HG02642 (cell line): Measurements from ENCODE around the gene SMARCA4.

Experiments used
- ATAC-seq: cut with Tn5 transposase; IDR thresholded peaks from one replicate; pipeline ENCODE4 v1.9.1; 2021; ENCODE audit warnings: mild to moderate bottlenecking; ENCODE audit not compliant: unreplicated experiment, poor library complexity

Gene SMARCA4

GRCh38 chr19:11027381-11027780 lies 66.6 kb downstream of the SMARCA4 start:
- no peak for ATAC-seq

DNA sequence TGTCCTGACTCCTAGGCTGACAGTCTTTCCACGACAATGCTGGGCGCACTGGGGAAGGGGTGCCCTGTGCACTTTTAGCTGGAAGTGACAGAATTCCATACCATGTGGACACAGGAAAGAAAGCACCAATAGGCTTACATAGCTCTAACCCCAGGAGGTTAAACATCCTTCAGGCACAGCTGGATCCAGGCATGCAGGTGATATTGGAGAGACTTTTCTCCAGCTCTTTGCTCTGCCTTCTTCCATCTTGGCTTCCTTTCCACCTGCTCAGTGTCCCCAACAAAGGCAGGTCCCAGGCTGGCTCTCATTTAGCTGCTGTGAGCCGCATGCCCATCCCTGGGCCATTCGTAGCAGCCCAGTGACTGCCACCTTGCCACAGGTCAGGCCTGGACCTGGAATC lies 67.3 kb downstream of the SMARCA4 start:
- ATAC-seq: no peak

DNA sequence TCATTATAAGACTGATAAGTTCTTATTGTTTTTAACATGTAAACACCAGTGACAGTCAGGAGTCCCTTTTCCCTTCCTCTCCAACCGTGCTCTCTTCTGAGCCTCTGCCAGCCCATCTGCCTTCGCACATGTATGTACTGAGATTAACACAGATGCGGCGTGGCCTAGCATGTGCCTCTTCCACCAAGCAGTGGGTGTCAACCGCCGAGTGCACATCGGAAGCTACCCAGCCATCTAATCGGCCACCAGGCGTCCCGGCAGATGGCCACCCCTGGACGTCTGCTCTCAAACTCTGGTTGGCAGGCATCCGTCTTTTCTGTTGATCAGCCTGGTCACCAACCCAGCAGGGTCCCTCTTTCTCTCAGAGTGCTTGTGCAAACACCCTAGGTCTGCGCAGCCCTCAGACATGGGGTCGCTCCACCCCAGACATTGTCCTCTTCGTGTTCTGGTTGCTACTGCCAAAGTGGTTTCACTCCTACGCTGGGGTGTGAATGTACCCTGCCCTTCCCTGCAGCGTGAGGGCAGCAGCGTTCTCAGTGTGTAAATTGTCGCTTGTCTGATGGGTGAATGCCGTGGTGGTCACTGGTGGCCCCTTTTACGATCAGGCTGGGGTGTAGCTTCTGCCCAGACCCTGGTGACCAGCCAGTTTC lies 70.7 kb downstream of the SMARCA4 start:
- ATAC-seq: no peak

DNA sequence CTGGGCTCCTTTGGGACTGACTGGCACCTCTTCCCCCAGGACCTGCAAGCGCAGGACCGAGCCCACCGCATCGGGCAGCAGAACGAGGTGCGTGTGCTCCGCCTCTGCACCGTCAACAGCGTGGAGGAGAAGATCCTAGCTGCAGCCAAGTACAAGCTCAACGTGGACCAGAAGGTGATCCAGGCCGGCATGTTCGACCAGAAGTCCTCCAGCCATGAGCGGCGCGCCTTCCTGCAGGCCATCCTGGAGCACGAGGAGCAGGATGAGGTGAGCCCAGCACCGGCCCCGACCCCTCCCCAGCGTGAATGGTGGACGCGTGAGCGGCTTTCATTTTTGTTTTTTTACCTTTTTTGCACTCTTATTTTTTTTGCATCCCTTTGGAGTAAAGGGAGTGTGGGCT lies 72.4 kb downstream of the SMARCA4 start:
- no peak for ATAC-seq

- no peak for ATAC-seq
Observed at GRCh38 chr19:11033763-11034162, 72.9 kb downstream of the SMARCA4 start.

DNA sequence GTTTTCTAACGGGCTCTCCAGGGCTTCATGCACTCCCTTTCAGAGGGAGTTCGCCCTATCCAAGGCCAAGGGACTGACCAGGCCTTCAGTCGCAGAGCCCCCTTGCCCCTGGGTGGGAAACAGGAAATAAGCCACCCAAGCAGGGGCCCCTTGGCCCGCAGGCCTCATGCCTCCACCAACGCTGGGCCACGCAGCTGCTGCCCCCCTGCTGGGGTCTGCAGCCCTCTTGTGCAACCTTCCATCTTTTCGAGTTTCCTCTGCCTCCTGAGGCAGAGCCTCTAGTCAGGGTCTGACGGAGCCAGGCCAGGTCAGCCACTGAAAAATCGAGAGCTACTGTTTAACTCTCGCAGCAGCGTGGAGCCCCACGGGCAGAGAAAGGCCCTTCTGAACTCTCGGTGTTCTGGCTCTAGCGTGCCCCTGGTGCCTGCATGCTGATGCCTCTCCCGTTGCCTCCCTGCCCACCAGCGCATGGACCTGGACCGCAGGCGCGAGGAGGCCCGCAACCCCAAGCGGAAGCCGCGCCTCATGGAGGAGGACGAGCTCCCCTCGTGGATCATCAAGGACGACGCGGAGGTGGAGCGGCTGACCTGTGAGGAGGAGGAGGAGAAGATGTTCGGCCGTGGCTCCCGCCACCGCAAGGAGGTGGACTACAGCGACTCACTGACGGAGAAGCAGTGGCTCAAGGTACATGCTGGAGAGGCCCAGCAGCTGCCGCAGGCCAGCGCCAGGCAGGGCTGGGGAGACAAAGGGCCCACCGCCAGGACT lies 73.8 kb downstream of the SMARCA4 start:
- no peak for ATAC-seq

DNA sequence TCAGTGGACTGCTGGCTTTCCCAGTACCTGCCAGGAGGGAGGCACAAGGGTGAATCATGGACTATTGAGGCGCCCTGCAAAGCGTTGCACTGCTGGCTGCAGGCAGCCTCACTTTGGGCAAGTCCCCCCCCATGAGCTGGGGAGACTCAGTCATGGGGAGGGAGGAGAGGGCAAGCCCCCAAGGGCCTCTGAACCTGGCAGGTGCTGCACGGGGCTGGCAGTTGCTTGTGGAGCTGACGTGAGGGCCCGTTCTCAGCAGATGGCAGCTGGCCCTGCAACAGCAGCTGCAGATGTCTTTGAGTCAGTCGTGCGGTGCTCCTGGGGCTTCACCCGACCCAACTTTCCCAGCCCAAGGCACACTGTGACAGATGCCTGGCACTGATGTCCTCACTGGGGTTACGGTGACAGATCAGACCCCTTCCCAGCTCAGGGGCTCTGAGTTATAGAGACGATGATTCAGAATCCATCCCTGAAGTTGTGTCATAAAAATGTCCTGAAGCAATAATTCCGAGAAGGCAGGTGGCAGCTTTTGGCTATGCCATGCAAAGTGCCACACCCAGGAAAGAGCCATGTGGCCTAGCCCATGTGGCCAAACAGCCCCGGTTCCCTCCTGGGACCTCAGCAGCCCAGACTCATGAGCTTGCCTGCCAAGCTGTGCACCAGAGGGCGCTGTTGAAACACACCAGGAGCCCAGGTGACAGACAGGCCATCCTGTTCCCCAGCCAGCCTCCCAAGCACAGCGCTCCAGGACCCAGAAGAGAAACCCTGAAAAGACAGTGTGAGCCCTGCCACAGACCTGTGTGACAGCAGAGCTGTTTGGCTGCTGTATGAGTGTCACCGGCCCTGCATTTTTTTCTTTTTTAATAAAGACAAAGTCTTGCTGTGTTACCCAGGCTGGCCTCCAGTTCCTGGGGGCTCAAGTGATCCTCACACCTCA lies 74.9 kb downstream of the SMARCA4 start:
- peak; percentile 82 for ATAC-seq

- no peak for ATAC-seq
Observed at GRCh38 chr19:11038511-11038910, 77.7 kb downstream of the SMARCA4 start.

GRCh38 chr19:11041194-11041593 lies 80.4 kb downstream of the SMARCA4 start:
- no peak for ATAC-seq

DNA sequence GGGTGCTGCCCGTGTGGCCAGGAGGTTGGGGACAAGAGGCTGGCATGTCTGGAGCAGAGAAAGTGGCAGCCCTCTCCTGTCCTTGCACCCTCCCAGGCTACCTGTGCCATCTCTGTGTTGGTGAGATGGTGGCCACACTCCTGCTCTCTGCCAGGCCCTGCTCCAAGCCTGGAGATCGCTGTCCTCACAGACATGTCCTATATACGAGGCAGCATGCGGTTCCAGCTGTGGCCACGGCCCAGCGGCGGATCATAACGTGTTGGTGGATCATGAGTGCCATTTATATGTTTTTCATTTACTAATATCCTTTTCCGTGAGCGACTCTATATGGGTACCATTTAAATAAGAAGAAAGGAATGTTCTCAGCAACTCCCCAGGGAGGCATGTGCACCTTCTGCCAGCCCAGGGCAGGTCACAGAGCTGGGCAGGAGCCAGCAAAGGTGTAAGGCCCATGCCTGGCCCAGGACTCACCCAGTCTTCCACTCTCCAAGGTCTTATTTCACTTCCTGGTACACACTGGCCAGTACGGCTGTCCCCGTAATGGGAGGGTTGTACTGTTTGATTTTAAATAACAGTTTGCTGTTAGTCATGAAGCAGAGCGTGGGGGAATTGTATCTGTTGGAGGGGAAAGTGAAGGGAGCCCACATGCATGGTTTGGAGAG lies 81.3 kb downstream of the SMARCA4 start:
- no peak for ATAC-seq

DNA sequence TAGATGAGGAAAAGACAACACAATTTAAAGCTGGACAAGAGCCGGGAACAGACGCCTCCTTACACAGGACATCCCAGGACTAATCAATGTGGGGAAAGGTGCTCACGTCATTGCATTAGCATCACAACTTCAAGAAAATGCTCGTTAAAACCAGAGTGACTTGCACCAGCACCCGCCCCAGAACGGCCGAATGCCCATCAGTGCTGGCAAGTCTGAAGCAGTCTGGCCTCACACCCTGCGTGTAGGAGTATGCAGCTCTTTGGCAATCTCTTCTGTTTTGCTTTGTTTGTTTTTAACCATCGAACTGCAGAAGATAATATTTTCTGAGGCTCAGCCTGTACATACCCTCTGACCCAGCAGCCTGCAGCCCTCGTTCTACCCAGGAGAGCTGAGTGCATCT lies 83.6 kb downstream of the SMARCA4 start:
- ATAC-seq: no peak

DNA sequence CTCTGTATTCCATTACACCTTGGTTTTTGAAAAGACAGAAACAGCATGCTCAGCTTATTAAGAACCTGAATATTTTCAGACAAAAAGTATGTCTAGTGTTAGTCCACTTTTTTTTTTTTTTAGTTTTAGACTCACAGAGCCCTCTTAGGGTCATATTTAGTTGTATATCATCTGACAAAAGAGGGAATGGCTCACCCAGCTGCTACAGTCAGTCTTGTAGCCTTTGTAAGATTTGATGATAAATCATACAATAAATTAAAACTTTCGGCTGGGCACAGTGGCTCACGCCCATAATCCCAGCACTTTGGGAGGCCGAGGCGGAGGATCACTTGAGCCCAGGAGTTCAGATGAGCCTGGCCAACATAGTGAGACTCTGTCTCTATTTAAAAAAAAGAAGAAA lies 84.7 kb downstream of the SMARCA4 start:
- ATAC-seq: no peak

DNA sequence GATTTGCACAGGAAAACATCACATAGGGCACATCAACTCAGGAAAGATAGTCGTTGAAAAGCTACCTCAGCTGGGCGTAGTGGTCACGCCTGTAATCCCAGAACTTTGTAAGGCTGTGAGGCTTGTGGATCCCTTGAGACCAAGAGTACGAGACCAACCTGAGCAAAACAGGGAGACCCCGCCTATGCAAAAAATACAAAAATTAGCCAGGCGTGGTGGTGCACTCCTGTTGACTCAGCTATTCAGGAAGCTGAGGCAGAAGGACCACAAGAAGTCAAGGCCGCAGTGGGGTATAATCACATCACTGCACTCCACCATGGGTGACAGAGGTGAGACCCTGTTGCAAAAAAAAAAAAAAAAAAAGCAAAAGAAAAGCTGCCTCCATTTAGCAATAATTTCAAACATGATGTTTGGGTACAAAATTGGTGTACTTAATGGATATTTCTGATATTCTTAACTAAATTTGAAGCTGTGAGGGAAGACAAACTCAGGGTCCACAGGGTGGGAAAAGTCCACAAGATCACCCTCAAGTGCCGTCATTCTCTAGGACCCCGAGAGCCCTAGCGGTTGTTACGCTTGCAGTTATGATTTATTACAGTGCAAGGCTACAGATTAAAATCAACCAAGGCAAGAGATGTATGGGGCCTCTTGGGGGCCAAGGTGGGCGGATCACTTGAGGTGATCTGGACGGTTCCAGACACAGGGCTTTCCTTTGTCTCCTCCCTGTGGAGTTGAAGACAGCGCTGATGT lies 86.0 kb downstream of the SMARCA4 start:
- no peak for ATAC-seq

DNA sequence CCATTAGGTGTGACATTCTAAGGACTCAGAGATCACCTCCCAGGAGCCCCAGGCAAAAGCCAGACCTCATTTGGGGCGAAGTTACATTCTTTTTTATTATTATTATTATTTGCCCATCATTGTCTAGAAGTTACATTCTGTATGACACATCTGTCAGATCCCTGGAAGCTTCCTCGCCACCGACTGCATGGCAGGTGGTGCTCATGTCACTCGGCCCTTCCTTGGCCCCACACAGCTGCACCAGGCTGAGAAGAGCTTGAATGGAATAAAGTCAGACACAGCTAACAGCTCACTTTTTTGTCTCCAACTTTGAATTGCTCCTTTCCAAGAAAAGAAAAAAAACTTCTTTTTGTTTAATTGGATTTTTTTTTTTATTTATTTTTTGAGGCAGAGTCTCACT lies 87.0 kb downstream of the SMARCA4 start:
- no peak for ATAC-seq

DNA sequence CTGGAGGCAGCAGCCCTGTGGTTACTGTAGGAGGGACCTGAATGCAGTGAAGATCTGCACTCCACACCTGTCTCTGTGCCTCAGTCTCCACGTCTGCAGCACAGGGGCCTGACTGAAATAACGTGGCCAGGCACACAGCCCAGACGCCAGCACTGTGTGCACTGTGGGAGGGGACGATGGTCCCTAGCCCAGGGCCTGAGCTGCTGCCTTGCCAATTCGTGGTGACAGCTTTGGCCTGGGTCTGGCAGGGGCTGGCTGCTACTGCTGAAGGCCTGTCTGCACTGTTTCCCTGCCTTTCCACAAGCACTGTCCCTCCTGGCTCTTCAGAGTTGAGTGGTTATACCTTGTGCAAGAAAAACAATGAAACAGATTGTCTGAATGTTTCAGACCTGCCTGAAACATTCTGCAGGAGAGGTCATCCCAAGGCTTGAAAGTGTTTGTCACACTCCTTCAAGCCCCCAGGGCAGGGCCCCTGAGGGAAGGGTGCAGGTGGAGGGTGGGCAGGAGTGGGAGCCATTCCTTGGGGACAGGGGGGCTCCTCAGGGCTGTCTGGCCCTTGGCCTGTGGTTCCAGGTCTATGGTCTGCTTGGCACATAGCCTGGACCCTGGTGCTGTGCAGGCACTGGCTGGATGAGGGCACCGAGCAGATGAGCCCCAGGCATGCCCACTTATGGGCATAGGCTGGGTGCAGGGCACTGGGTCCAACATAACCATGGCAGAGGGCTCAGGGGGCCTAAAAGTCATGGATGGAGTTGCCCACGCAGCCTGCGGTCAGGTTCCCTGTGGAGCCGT lies 89.7 kb downstream of the SMARCA4 start:
- no peak for ATAC-seq

GRCh38 chr19:11053817-11054195 lies 93.0 kb downstream of the SMARCA4 start:
- no peak for ATAC-seq

DNA sequence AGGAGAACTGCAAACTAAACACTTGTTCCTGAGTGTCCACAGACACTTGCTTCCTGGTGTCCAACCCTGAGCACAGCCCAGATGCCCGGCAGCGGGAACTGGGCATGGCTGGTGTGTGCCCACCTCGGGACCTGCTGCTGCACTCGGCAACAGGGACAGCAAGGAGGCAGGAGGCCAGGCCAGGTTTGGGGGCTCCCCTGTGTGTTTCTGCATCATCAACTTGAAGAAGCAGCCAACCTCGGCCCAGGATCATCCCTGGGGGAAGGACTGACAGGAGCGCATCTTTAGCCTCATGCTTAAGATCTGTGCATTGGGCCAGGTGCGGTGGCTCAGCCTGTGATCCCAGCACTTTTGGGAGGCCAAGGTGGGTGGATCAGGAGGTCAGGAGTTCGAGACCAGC lies 93.4 kb downstream of the SMARCA4 start:
- ATAC-seq: no peak

DNA sequence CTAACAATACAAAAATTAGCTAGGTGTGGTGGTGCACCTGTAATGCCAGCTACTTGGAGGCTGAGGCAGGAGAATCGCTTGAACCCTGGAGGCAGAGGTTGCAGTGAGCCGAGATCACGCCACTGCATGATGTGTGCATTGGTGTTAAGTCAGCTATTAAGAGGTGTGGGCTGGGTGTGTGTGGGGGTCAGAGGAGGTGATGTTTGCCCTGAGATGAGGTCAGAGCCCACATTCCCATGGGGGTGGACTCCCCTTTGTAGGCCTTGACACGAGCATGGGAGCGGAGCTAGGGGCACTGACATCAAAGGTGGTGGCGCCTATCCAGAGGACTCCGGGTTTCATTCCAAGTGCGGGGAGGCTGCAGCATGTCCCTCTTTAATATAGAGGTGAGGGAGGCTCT lies 93.8 kb downstream of the SMARCA4 start:
- ATAC-seq: no peak
